ENCODE data around the gene OR52E4.

DNA sequence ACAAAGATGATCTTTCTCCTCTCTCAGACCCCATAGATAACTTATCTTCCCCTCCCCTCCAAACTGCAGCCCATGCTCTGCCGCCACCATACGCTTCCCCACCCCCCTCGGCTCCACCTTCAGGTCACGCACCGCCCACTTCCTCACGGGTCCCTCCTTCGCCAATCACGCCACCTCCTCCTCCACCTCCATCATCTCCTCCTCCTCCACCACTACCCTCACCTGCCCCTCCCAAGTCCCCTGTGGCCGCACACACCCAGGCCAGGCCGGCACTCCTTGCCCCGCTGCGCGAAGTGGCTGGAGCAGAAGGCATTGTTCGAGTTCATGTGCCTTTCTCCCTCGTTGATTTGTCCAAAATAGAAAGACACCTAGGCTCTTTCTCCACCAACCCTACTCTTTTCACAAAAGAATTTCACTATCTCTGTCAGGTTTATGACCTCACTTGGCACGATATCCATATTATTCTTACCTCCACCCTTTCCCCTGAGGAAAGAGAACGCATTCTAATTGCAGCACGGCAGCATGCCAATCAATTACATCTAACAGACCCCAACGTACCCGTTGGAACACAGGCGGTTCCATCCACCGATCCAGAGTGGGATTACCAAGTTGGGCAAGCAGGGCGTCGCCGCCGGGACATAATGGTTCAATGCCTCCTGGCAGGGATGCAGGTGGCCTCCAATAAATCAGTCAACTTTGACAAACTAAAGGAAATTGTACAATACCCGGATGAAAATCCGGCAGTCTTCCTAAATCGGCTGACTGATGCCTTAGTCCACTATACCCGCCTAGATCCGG lies 49.3 kb downstream of the OR52E4 start:
- no peak for TF ChIP-seq TCF4 (CRISPR knock-in tag; IDR thresholded peaks at IDR 0.05; ENCODE audit: borderline replicate concordance)
- TF ChIP-seq GLIS3 (CRISPR knock-in tag; IDR thresholded peaks at IDR 0.05) = no peak
- TF ChIP-seq, protein P1, sequence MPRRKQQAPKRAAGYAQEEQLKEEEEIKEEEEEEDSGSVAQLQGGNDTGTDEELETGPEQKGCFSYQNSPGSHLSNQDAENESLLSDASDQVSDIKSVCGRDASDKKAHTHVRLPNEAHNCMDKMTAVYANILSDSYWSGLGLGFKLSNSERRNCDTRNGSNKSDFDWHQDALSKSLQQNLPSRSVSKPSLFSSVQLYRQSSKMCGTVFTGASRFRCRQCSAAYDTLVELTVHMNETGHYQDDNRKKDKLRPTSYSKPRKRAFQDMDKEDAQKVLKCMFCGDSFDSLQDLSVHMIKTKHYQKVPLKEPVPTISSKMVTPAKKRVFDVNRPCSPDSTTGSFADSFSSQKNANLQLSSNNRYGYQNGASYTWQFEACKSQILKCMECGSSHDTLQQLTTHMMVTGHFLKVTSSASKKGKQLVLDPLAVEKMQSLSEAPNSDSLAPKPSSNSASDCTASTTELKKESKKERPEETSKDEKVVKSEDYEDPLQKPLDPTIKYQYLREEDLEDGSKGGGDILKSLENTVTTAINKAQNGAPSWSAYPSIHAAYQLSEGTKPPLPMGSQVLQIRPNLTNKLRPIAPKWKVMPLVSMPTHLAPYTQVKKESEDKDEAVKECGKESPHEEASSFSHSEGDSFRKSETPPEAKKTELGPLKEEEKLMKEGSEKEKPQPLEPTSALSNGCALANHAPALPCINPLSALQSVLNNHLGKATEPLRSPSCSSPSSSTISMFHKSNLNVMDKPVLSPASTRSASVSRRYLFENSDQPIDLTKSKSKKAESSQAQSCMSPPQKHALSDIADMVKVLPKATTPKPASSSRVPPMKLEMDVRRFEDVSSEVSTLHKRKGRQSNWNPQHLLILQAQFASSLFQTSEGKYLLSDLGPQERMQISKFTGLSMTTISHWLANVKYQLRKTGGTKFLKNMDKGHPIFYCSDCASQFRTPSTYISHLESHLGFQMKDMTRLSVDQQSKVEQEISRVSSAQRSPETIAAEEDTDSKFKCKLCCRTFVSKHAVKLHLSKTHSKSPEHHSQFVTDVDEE (CRISPR knock-in tag; IDR thresholded peaks at IDR 0.05) = no peak
- TF ChIP-seq BACH2 (CRISPR knock-in tag; IDR thresholded peaks at IDR 0.05; ENCODE audit: borderline replicate concordance) = no peak
- no peak for TF ChIP-seq ZNF8 (CRISPR knock-in tag; IDR thresholded peaks at IDR 0.05)
- no peak for TF ChIP-seq ARNTL (CRISPR knock-in tag; IDR thresholded peaks at IDR 0.05; ENCODE audit: borderline replicate concordance, low read depth)
- TF ChIP-seq, protein P2, sequence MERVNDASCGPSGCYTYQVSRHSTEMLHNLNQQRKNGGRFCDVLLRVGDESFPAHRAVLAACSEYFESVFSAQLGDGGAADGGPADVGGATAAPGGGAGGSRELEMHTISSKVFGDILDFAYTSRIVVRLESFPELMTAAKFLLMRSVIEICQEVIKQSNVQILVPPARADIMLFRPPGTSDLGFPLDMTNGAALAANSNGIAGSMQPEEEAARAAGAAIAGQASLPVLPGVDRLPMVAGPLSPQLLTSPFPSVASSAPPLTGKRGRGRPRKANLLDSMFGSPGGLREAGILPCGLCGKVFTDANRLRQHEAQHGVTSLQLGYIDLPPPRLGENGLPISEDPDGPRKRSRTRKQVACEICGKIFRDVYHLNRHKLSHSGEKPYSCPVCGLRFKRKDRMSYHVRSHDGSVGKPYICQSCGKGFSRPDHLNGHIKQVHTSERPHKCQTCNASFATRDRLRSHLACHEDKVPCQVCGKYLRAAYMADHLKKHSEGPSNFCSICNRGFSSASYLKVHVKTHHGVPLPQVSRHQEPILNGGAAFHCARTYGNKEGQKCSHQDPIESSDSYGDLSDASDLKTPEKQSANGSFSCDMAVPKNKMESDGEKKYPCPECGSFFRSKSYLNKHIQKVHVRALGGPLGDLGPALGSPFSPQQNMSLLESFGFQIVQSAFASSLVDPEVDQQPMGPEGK (CRISPR knock-in tag; IDR thresholded peaks at IDR 0.05; ENCODE audit: borderline replicate concordance) = no peak
- TF ChIP-seq ISL1 (CRISPR knock-in tag; IDR thresholded peaks at IDR 0.05) = no peak
- no peak for TF ChIP-seq RARB (CRISPR knock-in tag; IDR thresholded peaks at IDR 0.05)

Data from SK-N-SH treated with all-trans-retinoic acid at 6 μM for 48 hours (cell line).